Ovary (tissue), 9 donors: ENCODE measurements around the gene LDLRAD4. TPM values are rescaled to one million over a fixed set of nuclear protein-coding genes. Genes with fewer than 3 reads are reported as not detected.

ENCODE experiments used
- DNase-seq, 5 donors: peaks; one replicate each; pipeline ENCODE4 v3.0.0-alpha.2; 2019 to 2020
- H3K27ac ChIP-seq, 2 donors: fragments of 200-600 bp; one replicate each; pipeline versions ENCODE4 v1.5.1 to v1.8.0; 2019 to 2022
- H3K27me3 ChIP-seq: fragments of 200-600 bp; one replicate; pipeline ENCODE4 v1.8.0; 2022
- H3K36me3 ChIP-seq: fragments of 200-600 bp; sonication (generic); one replicate; pipeline ENCODE4 v1.5.1; 2019
- H3K4me1 ChIP-seq: one replicate; pipeline ENCODE4 v1.8.1; 2013; ENCODE audit warnings: mild to moderate bottlenecking, moderate library complexity; ENCODE audit not compliant: insufficient read depth
- H3K4me3 ChIP-seq: fragments of 200-600 bp; sonication (generic); one replicate; pipeline ENCODE4 v1.5.1; 2017
- H3K9me3 ChIP-seq, 2 donors: fragments of 200-600 bp in 1 of 2; sonication (generic) in 1 of 2; one replicate each; pipeline versions ENCODE4 v1.5.1 to v1.8.1; 2013 to 2019; ENCODE audit warnings: mild to moderate bottlenecking in 1 of 2, moderate library complexity in 1 of 2
- EP300 ChIP-seq: sonication (generic); formaldehyde crosslinking; IDR thresholded peaks from one replicate; pipeline ENCODE4 v1.6.1; 2017; ENCODE audit warnings: antibody characterized with exemption
- POLR2A ChIP-seq: fragments of 450-650 bp; IDR thresholded peaks from one replicate; pipeline ENCODE4 v1.6.1; 2017; ENCODE audit warnings: antibody characterized with exemption, mild to moderate bottlenecking, moderate library complexity
- WGBS, 3 donors: extraction: QIAGEN DNeasy Blood & Tissue Kit in 1 of 3; methylation state at CpG; one replicate each; pipeline versions ENCODE4 v1.1.5 to v1.1.7; 2013 to 2017; 5-methylcytosine and 5-hydroxymethylcytosine counted together
- intact Hi-C, 4 donors: fragments of 100-400 bp; cut with DNase I; formaldehyde crosslinking; loops; one replicate each; pipeline versions ENCODE4 v1.11.0 to v1.15.1; 2022 to 2023
- polyA plus RNA-seq, 2 donors: library from polyadenylated mRNA; stranded (reverse); fragments of 200-250 nt in 1 of 2; fragments of 350-450 nt in 1 of 2; fragmentation: Illumina TruSeq in 1 of 2; extraction: RNeasy Lipid Tissue Mini Kit (QIAGEN cat#74804) in 1 of 2; gene quantifications; one replicate each; pipeline ENCODE4 v1.2.3, GENCODE V29; 2013 to 2014
- total RNA-seq, 7 donors: library from RNA; depleted of rRNA in 2 of 7; stranded (reverse); fragments of >200 nt in 2 of 7; fragmentation: NEBNext Ultra II Directional in 3 of 7; extraction: Animal tissue kit (Norgen Biotek cat#: 25700) in 3 of 7; gene quantifications; one replicate each; pipeline versions ENCODE4 v1.1.0 to v1.2.4, GENCODE V29; 2016 to 2023
- TF ChIP-seq, protein P1 (sequence below), 3 donors: fragments of 450-650 bp in 2 of 3; fragments of 200-600 bp in 1 of 3; IDR thresholded peaks; one replicate each; pipeline versions ENCODE4 v1.5.1 to v1.8.0; 2016 to 2022; ENCODE audit warnings: antibody characterized with exemption in 3 of 3, mild to moderate bottlenecking in 1 of 3
- donor health status: DM: no; HTN: no; CAD: no; lungs with moderate emphysema.
- donor health status: DM: no; HTN: no; CAD: no.
- donor health status: Bipolar disorder and iron deficiency.
- donor health status: DM: yes; HTN: yes; CAD: no.
- donor health status: DM: no; HTN: no; CAD: no.
- donor health status: DM: yes; HTN: yes; CAD: no.

Gene LDLRAD4
- total and polyA plus RNA-seq, 9 donors = 2.3 to 31.6 (median 8.3) TPM

DNA sequence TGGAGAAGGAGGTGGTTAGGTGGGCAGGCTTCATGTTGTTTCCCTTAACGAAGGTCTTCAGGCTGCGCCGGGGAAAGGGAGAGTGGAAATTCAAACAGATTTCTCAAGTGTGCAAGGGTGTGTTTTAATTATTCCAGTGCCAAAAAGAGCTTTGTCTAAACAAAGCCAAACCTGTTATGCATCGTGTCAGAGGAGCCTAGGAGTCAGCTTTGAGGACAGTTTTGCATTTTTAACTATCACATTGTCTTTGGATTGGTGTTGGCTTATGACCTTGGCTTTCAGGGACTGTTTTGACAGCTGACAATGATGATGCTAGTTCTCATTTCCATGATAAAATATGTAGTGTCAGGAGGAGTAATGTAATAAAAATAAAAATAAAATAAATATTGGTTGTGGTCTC, 144.8 kb downstream of the LDLRAD4 start:
- intact Hi-C loops = no loop called here
- Histone ChIP-seq H3K27me3 (no peaks in the 10 kb centered on the region), H3K9me3 (no peaks in the 10 kb centered on the region), H3K4me1 (no peaks in the 10 kb centered on the region), H3K4me3 (no peak overlapping the region), H3K27ac (no peak overlapping the region), H3K36me3 (no peaks in the 10 kb centered on the region)
- WGBS, 3 donors = 16 to 35% (median 19%) methylated on average over 4 of the region's 4 CpGs
- DNase-seq = no peak
- TF ChIP-seq POLR2A = no peak

DNA sequence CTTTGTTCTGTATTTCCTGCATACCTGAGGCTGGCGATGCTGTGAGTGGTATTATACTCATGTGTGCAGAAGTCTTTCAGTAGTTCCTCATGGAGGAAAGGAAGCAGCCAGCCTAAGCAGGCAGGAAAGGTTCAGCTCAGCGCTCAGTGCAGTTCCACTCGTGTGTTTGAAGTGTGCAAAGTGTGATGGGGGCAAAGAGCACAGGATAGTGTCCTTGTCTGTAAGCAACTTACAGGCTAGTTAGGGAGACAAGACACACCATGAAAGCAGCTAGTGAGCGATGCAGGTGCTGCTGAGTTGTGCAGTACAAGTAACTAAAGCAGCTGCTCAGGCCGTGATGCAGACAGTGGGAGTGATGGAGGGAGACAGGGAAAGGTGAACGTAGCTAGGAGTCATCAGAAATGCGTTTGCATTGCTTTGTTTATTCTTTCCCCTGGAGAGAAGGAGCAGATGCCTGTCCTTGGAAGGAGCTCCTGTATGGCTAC, 146.2 kb downstream of the LDLRAD4 start:
- Histone ChIP-seq H3K9me3 (no peaks in the 10 kb centered on the region), H3K36me3 (no peaks in the 10 kb centered on the region), H3K4me3 (no peak overlapping the region), H3K4me1 (no peaks in the 10 kb centered on the region), H3K27ac (no peak overlapping the region), H3K27me3 (no peaks in the 10 kb centered on the region)
- DNase-seq = no peak
- WGBS, 3 donors = 49 to 68% (median 52%) methylated on average over 7 of the region's 7 CpGs
- TF ChIP-seq EP300 (no peak), POLR2A (no peak)
- TF ChIP-seq, protein P1, sequence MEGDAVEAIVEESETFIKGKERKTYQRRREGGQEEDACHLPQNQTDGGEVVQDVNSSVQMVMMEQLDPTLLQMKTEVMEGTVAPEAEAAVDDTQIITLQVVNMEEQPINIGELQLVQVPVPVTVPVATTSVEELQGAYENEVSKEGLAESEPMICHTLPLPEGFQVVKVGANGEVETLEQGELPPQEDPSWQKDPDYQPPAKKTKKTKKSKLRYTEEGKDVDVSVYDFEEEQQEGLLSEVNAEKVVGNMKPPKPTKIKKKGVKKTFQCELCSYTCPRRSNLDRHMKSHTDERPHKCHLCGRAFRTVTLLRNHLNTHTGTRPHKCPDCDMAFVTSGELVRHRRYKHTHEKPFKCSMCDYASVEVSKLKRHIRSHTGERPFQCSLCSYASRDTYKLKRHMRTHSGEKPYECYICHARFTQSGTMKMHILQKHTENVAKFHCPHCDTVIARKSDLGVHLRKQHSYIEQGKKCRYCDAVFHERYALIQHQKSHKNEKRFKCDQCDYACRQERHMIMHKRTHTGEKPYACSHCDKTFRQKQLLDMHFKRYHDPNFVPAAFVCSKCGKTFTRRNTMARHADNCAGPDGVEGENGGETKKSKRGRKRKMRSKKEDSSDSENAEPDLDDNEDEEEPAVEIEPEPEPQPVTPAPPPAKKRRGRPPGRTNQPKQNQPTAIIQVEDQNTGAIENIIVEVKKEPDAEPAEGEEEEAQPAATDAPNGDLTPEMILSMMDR (IDR thresholded peaks at IDR 0.05) = no peak
- intact Hi-C loops = loop anchor here in 1 of 4 donors (2.0 kb wide), 1 partner anchor 20 kb away; no protein-coding TSS in a partner anchor

DNA sequence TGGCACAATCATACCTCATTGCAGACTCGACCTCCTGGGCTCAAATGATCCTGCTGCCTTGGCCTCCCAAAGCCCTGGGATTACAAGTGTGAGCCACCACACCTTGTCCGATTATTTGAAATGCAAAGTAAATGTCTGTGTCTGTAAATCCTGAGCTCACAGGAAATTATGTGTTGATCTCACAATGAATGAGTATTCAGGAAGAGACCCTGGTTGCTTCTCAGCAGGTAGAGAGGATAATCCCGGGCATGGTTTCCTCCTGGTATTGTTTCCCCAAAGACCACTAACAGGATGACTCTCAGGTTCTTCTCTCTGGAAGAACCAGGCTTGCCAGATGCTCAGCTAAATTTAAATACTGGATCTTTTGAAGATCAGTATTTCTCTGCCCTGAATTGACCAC, 147.6 kb downstream of the LDLRAD4 start:
- H3K4me3 ChIP-seq = no peak overlapping the region
- H3K4me1 ChIP-seq = no peaks in the 10 kb centered on the region
- H3K27ac ChIP-seq = no peak overlapping the region
- TF ChIP-seq, protein P1 (IDR thresholded peaks at IDR 0.05) = no peak
- TF ChIP-seq EP300 = no peak
- TF ChIP-seq POLR2A = no peak
- intact Hi-C loops = no loop called here
- DNase-seq = no peak
- no peaks in the 10 kb centered on the region for H3K9me3 ChIP-seq
- no peaks in the 10 kb centered on the region for H3K36me3 ChIP-seq
- H3K27me3 ChIP-seq = no peaks in the 10 kb centered on the region
- 80 to 91% (median 86%) methylated on average over 3 of the region's 3 CpGs for WGBS, 3 donors

DNA sequence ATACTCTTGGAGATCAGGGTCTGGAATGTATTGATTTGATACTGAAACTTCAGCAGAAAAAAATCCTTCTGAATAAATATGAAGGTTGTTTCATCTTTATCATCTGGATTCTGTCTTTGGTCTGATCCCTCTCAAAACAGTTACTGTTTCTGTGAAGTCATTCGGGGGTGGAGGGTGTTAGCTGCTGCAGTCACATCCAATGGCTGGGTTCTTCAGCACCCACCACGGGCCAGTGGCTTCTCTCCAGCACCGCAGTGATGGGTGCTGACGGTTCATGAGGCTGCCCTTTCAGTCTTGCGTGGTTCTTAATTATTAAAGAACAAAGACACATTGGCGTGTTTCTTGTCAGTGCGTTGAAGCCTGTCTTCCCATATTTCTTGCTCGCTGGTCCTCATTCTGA, 148.0 kb downstream of the LDLRAD4 start:
- DNase-seq = no peak
- H3K9me3 ChIP-seq = no peaks in the 10 kb centered on the region
- no peaks in the 10 kb centered on the region for H3K27me3 ChIP-seq
- H3K36me3 ChIP-seq = no peaks in the 10 kb centered on the region
- H3K4me3 ChIP-seq = no peak overlapping the region
- WGBS, 3 donors = 85 to 88% (median 86%) methylated on average over 8 of the region's 8 CpGs
- H3K27ac ChIP-seq = no peak overlapping the region
- no peaks in the 10 kb centered on the region for H3K4me1 ChIP-seq
- TF ChIP-seq POLR2A (no peak), EP300 (no peak)
- TF ChIP-seq, protein P1 (IDR thresholded peaks at IDR 0.05) = no peak
- intact Hi-C loops = no loop called here

DNA sequence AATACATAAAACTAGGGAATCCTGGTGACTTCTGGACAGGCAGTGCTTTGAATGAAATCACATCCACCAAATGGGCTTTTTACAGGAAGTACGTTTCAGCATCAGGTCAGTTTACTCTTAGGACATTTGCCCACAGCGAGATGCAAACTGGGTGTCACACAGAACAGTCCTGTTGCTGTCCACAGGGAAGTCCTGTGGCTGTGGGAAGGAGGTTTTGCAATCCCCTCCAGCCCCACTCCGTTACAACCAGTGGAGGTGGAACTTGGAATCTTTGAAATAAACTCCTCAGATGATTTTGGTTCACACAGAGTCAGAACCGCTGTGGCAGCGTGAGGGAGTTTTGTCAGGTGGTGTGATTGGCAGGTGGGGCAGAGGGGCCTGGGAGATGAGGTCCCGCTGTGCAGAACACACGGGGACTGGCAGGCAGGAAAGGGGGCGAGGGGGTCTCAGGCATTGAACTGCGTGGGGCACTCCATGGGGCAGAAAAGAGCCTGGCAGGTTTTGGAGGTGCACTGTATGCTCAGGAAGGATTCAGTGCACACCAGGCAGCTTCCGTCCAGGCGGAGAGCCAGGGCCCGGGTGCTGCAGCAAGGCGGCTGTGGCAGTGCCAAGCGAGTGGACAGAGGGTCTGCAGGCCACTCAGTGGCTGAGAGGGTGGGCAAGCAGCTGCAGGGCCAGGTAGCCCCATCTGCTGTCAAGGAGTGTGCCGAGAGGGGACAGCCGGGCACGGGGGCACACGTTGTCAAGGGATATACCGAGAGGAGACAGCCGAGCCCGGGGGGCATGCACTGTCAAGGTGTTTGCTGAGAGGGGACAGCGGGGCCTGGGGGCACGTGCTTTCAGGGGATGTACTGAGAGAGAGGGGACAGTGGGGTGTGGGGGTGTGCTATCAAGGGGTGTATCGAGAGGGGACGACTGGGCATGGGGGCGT, 148.7 kb downstream of the LDLRAD4 start:
- Histone ChIP-seq H3K4me1 (no peaks in the 10 kb centered on the region), H3K4me3 (no peak overlapping the region), H3K9me3 (no peaks in the 10 kb centered on the region), H3K36me3 (no peaks in the 10 kb centered on the region), H3K27ac (no peak overlapping the region), H3K27me3 (no peaks in the 10 kb centered on the region)
- WGBS, 3 donors = 84 to 87% (median 86%) methylated on average over 26 of the region's 26 CpGs
- TF ChIP-seq POLR2A = no peak
- TF ChIP-seq EP300 = no peak
- TF ChIP-seq, protein P1 (IDR thresholded peaks at IDR 0.05) = no peak
- intact Hi-C loops = no loop called here
- no peak for DNase-seq
